ENCODE measurements around the gene MYOG.

DNA sequence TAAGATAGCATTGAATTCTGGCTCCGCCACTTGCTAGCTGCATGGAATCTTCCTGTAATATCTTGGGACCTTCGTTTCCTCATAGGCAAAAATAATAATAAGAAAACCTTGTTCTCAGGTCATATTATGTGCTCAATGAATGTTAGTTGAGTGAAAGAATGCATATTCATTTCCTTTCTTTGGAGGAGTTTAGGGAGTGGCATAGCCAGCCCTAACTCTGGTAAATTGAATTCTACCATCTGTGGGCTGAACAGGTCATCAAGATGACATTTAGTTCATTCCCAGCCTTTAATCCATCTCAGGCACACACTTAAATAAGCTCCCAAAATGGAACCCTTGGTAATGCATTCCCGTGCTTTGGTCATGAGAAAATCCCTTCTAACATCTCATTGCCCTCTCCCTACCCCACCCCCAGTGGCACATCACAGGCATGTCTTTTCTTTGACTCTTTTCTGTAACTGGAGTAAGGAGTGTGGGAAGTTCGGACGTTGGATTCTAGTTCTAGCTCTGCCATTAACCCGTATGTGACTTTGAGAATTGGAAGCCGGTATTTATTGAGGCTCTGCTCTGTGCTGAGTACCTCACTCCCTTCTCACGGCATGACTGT is 13.2 kb upstream of the MYOG start:
- TF ChIP-seq, protein P1, sequence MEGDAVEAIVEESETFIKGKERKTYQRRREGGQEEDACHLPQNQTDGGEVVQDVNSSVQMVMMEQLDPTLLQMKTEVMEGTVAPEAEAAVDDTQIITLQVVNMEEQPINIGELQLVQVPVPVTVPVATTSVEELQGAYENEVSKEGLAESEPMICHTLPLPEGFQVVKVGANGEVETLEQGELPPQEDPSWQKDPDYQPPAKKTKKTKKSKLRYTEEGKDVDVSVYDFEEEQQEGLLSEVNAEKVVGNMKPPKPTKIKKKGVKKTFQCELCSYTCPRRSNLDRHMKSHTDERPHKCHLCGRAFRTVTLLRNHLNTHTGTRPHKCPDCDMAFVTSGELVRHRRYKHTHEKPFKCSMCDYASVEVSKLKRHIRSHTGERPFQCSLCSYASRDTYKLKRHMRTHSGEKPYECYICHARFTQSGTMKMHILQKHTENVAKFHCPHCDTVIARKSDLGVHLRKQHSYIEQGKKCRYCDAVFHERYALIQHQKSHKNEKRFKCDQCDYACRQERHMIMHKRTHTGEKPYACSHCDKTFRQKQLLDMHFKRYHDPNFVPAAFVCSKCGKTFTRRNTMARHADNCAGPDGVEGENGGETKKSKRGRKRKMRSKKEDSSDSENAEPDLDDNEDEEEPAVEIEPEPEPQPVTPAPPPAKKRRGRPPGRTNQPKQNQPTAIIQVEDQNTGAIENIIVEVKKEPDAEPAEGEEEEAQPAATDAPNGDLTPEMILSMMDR (IDR thresholded peaks at IDR 0.05; ENCODE audit: borderline replicate concordance, extremely low read depth, low read length, poor library complexity, severe bottlenecking): no peak
- TF ChIP-seq EZH2 (IDR thresholded peaks at IDR 0.05; ENCODE audit: borderline replicate concordance, low read depth, low read length, severe bottlenecking): no peak

All from DND-41 (cell line).